HEK293T (cell line): ENCODE results near the gene WDR82.

Experiments
- CTCF ChIA-PET: fragments of 350-600 bp; formaldehyde crosslinking; extraction: SDS; loops from one replicate; lab custom pipeline; 2021; ENCODE audit warnings: antibody characterized with exemption, inconsistent platforms; lab: Yijun Ruan, JAX
- POLR2A ChIA-PET: fragments of 350-600 bp; formaldehyde crosslinking; extraction: SDS; loops from one replicate; lab custom pipeline; 2020; ENCODE audit warnings: antibody characterized with exemption, inconsistent platforms; lab: Yijun Ruan, JAX
- DNase-seq: peaks from one replicate; pipeline ENCODE4 v3.0.0; 2012; ENCODE audit warnings: mixed read lengths; ENCODE audit errors: extremely low spot score
- ARNT ChIP-seq: fragments of 450-650 bp; IDR thresholded peaks from 2 replicates; pipeline ENCODE4 v1.6.1; 2017; ENCODE audit warnings: mild to moderate bottlenecking
- BHLHE40 ChIP-seq: fragments of 450-650 bp; IDR thresholded peaks from 2 replicates; pipeline ENCODE4 v1.6.1; 2016; ENCODE audit warnings: mild to moderate bottlenecking, moderate library complexity, borderline replicate concordance
- CTBP1 ChIP-seq: fragments of 450-650 bp; IDR thresholded peaks from 2 replicates; pipeline ENCODE4 v1.6.1; 2016; ENCODE audit warnings: borderline replicate concordance
- ELF4 ChIP-seq: fragments of 450-650 bp; IDR thresholded peaks from 2 replicates; pipeline ENCODE4 v1.6.1; 2017; ENCODE audit warnings: antibody characterized with exemption
- FOXA1 ChIP-seq: fragments of 450-650 bp; IDR thresholded peaks from 2 replicates; pipeline ENCODE4 v1.6.1; 2016; ENCODE audit warnings: mild to moderate bottlenecking
- FOXK2 ChIP-seq: fragments of 450-650 bp; IDR thresholded peaks from 2 replicates; pipeline ENCODE4 v1.6.1; 2016; ENCODE audit warnings: mild to moderate bottlenecking
- FOXM1 ChIP-seq: fragments of 450-650 bp; IDR thresholded peaks from 2 replicates; pipeline ENCODE4 v1.6.1; 2017; ENCODE audit warnings: mild to moderate bottlenecking, borderline replicate concordance
- HDGF ChIP-seq: fragments of 450-650 bp; IDR thresholded peaks from 2 replicates; pipeline ENCODE4 v1.6.1; 2017; ENCODE audit warnings: antibody characterized with exemption, borderline replicate concordance
- L3MBTL2 ChIP-seq: fragments of 450-650 bp; conservative IDR thresholded peaks from 2 replicates; pipeline ENCODE4 v1.6.1; 2016; ENCODE audit warnings: mild to moderate bottlenecking
- LEF1 ChIP-seq: fragments of 450-650 bp; IDR thresholded peaks from 2 replicates; pipeline ENCODE4 v1.6.1; 2017; ENCODE audit warnings: mild to moderate bottlenecking, borderline replicate concordance
- NFRKB ChIP-seq: fragments of 450-650 bp; IDR thresholded peaks from 2 replicates; pipeline ENCODE4 v1.6.1; 2016; ENCODE audit warnings: mild to moderate bottlenecking, moderate library complexity
- PKNOX1 ChIP-seq: fragments of 450-650 bp; IDR thresholded peaks from 2 replicates; pipeline ENCODE4 v1.6.1; 2016
- SP1 ChIP-seq: fragments of 450-650 bp; IDR thresholded peaks from 2 replicates; pipeline ENCODE4 v1.6.1; 2017
- SUZ12 ChIP-seq: fragments of 450-650 bp; IDR thresholded peaks from 2 replicates; pipeline ENCODE4 v1.6.1; 2016; ENCODE audit warnings: mild to moderate bottlenecking
- TARDBP ChIP-seq: fragments of 450-650 bp; IDR thresholded peaks from 2 replicates; pipeline ENCODE4 v1.6.1; 2016
- ZNF384 ChIP-seq: fragments of 450-650 bp; IDR thresholded peaks from 2 replicates; pipeline ENCODE4 v1.6.1; 2016

WDR82 gene

GRCh38 chr3:52295671-52296208 is 17.3 kb upstream of the WDR82 start:
- POLR2A ChIA-PET: interaction anchor here (1.9 kb wide), 1 partner anchor 8 kb away, joined by 12 read pairs; the partner anchor contains the start of gene GLYCTK
- TF ChIP-seq NFRKB: no peak
- TF ChIP-seq CTBP1: no peak
- TF ChIP-seq ARNT: no peak
- no peak for TF ChIP-seq ELF4
- no peak for TF ChIP-seq SUZ12
- no peak for TF ChIP-seq FOXA1
- TF ChIP-seq FOXM1: no peak
- DNase-seq: no peak
- CTCF ChIA-PET: interaction anchor here (2.5 kb wide), 1 partner anchor 43 kb away, joined by 9 read pairs; no protein-coding TSS in a partner anchor

GRCh38 chr3:52294320-52295150 is 16.1 kb upstream of the WDR82 start:
- TF ChIP-seq ZNF384: no peak
- POLR2A ChIA-PET: interaction anchor here (1.2 kb wide), 1 partner anchor 16 kb away, joined by 4 read pairs; the partner anchor contains the start of gene WDR82
- CTCF ChIA-PET: interaction anchor here (1.2 kb wide), 1 partner anchor 74 kb away, joined by 3 read pairs; no protein-coding TSS in a partner anchor
- no peak for DNase-seq

GRCh38 chr3:52293491-52294319 is 15.3 kb upstream of the WDR82 start:
- TF ChIP-seq LEF1: no peak
- TF ChIP-seq SUZ12: no peak
- no peak for TF ChIP-seq BHLHE40
- no peak for TF ChIP-seq ZNF384
- TF ChIP-seq FOXM1: no peak
- no peak for TF ChIP-seq TARDBP
- TF ChIP-seq ELF4: no peak
- TF ChIP-seq HDGF: no peak
- TF ChIP-seq CTBP1: no peak
- no peak for TF ChIP-seq FOXK2
- no peak for TF ChIP-seq FOXA1
- TF ChIP-seq SP1: no peak
- TF ChIP-seq ARNT: no peak
- no peak for TF ChIP-seq NFRKB
- TF ChIP-seq PKNOX1: no peak
- TF ChIP-seq L3MBTL2: no peak
- POLR2A ChIA-PET: interaction anchor here (1.2 kb wide), 1 partner anchor 15 kb away, joined by 4 read pairs; the partner anchor contains the start of gene WDR82
- CTCF ChIA-PET: interaction anchor here (1.2 kb wide), 1 partner anchor 73 kb away, joined by 3 read pairs; no protein-coding TSS in a partner anchor
- no peak for DNase-seq

GRCh38 chr3:52292247-52293065 is 14.0 kb upstream of the WDR82 start:
- TF ChIP-seq ELF4: no peak
- TF ChIP-seq SP1: no peak
- no peak for TF ChIP-seq SUZ12
- TF ChIP-seq ZNF384: no peak
- no peak for TF ChIP-seq BHLHE40
- no peak for TF ChIP-seq HDGF
- POLR2A ChIA-PET: no interaction called here
- no peak for DNase-seq
- CTCF ChIA-PET: interaction anchor here (1.7 kb wide), 1 partner anchor 47 kb away, joined by 6 read pairs; no protein-coding TSS in a partner anchor

GRCh38 chr3:52291508-52292181 is 13.2 kb upstream of the WDR82 start:
- no peak for DNase-seq
- CTCF ChIA-PET: interaction anchor here (1.7 kb wide), 1 partner anchor 48 kb away, joined by 6 read pairs; no protein-coding TSS in a partner anchor
- POLR2A ChIA-PET: no interaction called here
- no peak for TF ChIP-seq BHLHE40
- no peak for TF ChIP-seq CTBP1
- TF ChIP-seq PKNOX1: no peak
- no peak for TF ChIP-seq L3MBTL2
- TF ChIP-seq ZNF384: no peak
- TF ChIP-seq HDGF: no peak
- TF ChIP-seq NFRKB: no peak
- no peak for TF ChIP-seq FOXM1
- no peak for TF ChIP-seq SUZ12
- TF ChIP-seq ELF4: no peak
- no peak for TF ChIP-seq FOXA1
- TF ChIP-seq TARDBP: no peak
- no peak for TF ChIP-seq ARNT
- TF ChIP-seq FOXK2: no peak
- TF ChIP-seq LEF1: no peak
- no peak for TF ChIP-seq SP1
